ENCODE results near the gene RAVER1. TPM values are rescaled to one million over a fixed set of nuclear protein-coding genes. Genes with fewer than 3 reads are reported as not detected.
A peak's percentile ranks its signal among the peaks of the same experiment; 100 is the strongest.
"Not testable (repeated sequence)": the region's sequence is repeated elsewhere in the genome, so short reads cannot be mapped to it uniquely, and the experiment has no call there.

The RAVER1 gene
- 12.3 TPM for total RNA-seq
- long read RNA-seq, partial matches to known transcripts, result 0 of 1 reads
- long read RNA-seq, other reads (novel, unspliced or antisense), result 1 of 1 reads

- DNase-seq, result peak; percentile 99
- intact Hi-C loops (cut with micrococcal nuclease), result loop anchor here (10.0 kb wide), 1 partner anchor 48 kb away; the partner anchor contains the start of genes ICAM4 and ICAM5
- peak; percentile 94 for ATAC-seq
Measured at GRCh38 chr19:10332965-10333757, at the start of gene RAVER1. TSS of gene RAVER1 (minus strand) at chr19:10333529. CDS start at chr19:10333507, 22 bp downstream.

GRCh38 chr19:10383223-10383499 is 49.8 kb upstream of the RAVER1 start:
- ATAC-seq; intact Hi-C loops (cut with micrococcal nuclease); DNase-seq: not testable (repeated sequence)

GRCh38 chr19:10380313-10381102 is 47.2 kb upstream of the RAVER1 start, which contains the start of gene TYK2:
TSS of gene TYK2 (minus strand) at chr19:10380572. CDS start at chr19:10378406, 2,166 bp downstream.
- intact Hi-C loops (cut with micrococcal nuclease), result no loop called here
- DNase-seq (peak; percentile 98), ATAC-seq (peak; percentile 99)

- DNase-seq (no peak), ATAC-seq (no peak)
- intact Hi-C loops (cut with micrococcal nuclease), result no loop called here
Measured at GRCh38 chr19:10379880-10380312, 46.6 kb upstream of the RAVER1 start.

GRCh38 chr19:10378124-10378523 is 44.8 kb upstream of the RAVER1 start:
- intact Hi-C loops (cut with micrococcal nuclease), result no loop called here
- ATAC-seq (no peak), DNase-seq (no peak)

- intact Hi-C loops (cut with micrococcal nuclease); ATAC-seq; DNase-seq: not testable (repeated sequence)
Measured at GRCh38 chr19:10377140-10377640, 43.9 kb upstream of the RAVER1 start.

GRCh38 chr19:10374931-10375330 is 41.6 kb upstream of the RAVER1 start:
- intact Hi-C loops (cut with micrococcal nuclease), result no loop called here
- DNase-seq (no peak), ATAC-seq (no peak)

GRCh38 chr19:10372690-10373089 is 39.4 kb upstream of the RAVER1 start:
- intact Hi-C loops (cut with micrococcal nuclease), result no loop called here
- ATAC-seq, result no peak
- DNase-seq, result no peak

- DNase-seq (no peak), ATAC-seq (peak; percentile 26)
- intact Hi-C loops (cut with micrococcal nuclease), result no loop called here
Measured at GRCh38 chr19:10368101-10368803, 34.9 kb upstream of the RAVER1 start.

GRCh38 chr19:10366950-10367512 is 33.7 kb upstream of the RAVER1 start:
- ATAC-seq; DNase-seq; intact Hi-C loops (cut with micrococcal nuclease): not testable (repeated sequence)

GRCh38 chr19:10365518-10365917 is 32.2 kb upstream of the RAVER1 start:
- intact Hi-C loops (cut with micrococcal nuclease), result no loop called here
- ATAC-seq, result no peak
- no peak for DNase-seq

GRCh38 chr19:10364644-10365043 is 31.3 kb upstream of the RAVER1 start:
- peak; percentile 18 for ATAC-seq
- no peak for DNase-seq
- intact Hi-C loops (cut with micrococcal nuclease), result no loop called here

GRCh38 chr19:10363789-10364281 is 30.5 kb upstream of the RAVER1 start:
- ATAC-seq, result no peak
- no peak for DNase-seq
- intact Hi-C loops (cut with micrococcal nuclease), result no loop called here

GRCh38 chr19:10362259-10362658 is 28.9 kb upstream of the RAVER1 start:
- intact Hi-C loops (cut with micrococcal nuclease), result no loop called here
- DNase-seq (no peak), ATAC-seq (no peak)

- DNase-seq, result no peak
- intact Hi-C loops (cut with micrococcal nuclease), result no loop called here
- no peak for ATAC-seq
Measured at GRCh38 chr19:10361569-10362011, 28.3 kb upstream of the RAVER1 start.

GRCh38 chr19:10356431-10356830 is 23.1 kb upstream of the RAVER1 start:
- no peak for DNase-seq
- no peak for ATAC-seq
- intact Hi-C loops (cut with micrococcal nuclease), result no loop called here

GRCh38 chr19:10353793-10354391 is 20.6 kb upstream of the RAVER1 start:
- peak; percentile 89 for DNase-seq
- intact Hi-C loops (cut with micrococcal nuclease), result no loop called here
- peak; percentile 88 for ATAC-seq
